Endothelial cell of umbilical vein (primary cell): ENCODE measurements around the gene CNTN5.

ENCODE experiments used
- CTCF ChIP-seq, 2 donors: IDR thresholded peaks; 1 replicate in 1 of 2; 2 replicates in 1 of 2; pipeline ENCODE4 v1.5.1; 2011; ENCODE audit warnings: low read length in 2 of 2, mild to moderate bottlenecking in 2 of 2, moderate library complexity in 2 of 2, control low read depth in 1 of 2, inconsistent platforms in 1 of 2, low read depth in 1 of 2; ENCODE audit not compliant: insufficient read depth in 1 of 2; ENCODE audit errors: extremely low read depth in 1 of 2
- FOS ChIP-seq: IDR thresholded peaks from 2 replicates; pipeline ENCODE4 v1.6.1; 2011; ENCODE audit warnings: mild to moderate bottlenecking, low read length, moderate library complexity, borderline replicate concordance; ENCODE audit not compliant: insufficient read depth
- MAX ChIP-seq: IDR thresholded peaks from 2 replicates; pipeline ENCODE4 v1.6.1; 2011; ENCODE audit not compliant: insufficient read depth, insufficient read length

GRCh38 chr11:100404907-100405306 is 1384.2 kb downstream of the CNTN5 start:
- TF ChIP-seq MAX (no peak), CTCF (IDR thresholded peaks at IDR 0.05; ENCODE audit: extremely low read depth in 1 of 2, insufficient read depth in 1 of 2, low read depth in 1 of 2, low read length in 2 of 2) (no peak), FOS (no peak)
